K562 (cell line): Measurements from ENCODE around the gene OPA3.

ENCODE experiments used
- KAT2B ChIP-seq: IDR thresholded peaks from one replicate; pipeline ENCODE4 v1.6.1; 2012; ENCODE audit warnings: low read depth, mild to moderate bottlenecking, control low read depth, inconsistent platforms, low read length, moderate library complexity
- POLR2B ChIP-seq: fragments of 450-650 bp; IDR thresholded peaks from 2 replicates; pipeline ENCODE4 v1.6.1; 2018; ENCODE audit warnings: low read depth; ENCODE audit not compliant: partially characterized antibody
- ZFP30 ChIP-seq: fragments of 250-450 bp; sonication (Bioruptor Pico); IDR thresholded peaks from 2 replicates; pipeline ENCODE4 v1.8.0; 2022; ENCODE audit warnings: moderate library complexity, mild to moderate bottlenecking, inconsistent platforms, borderline replicate concordance
- TF ChIP-seq, protein P1 (sequence below), 3 experiments: IDR thresholded peaks in 2 of 3; conservative IDR thresholded peaks in 1 of 3; 2 replicates each; pipeline ENCODE4 v1.5.1; 2011 to 2012; ENCODE audit warnings: low read length in 3 of 3, mild to moderate bottlenecking in 3 of 3, control low read depth in 2 of 3, improper control_type of control experiment in 1 of 3, inconsistent platforms in 1 of 3, low read depth in 1 of 3, mixed read lengths in 1 of 3, moderate library complexity in 1 of 3; ENCODE audit not compliant: insufficient read depth in 2 of 3
- TF ChIP-seq, protein P2 (sequence below): sonication (generic); formaldehyde crosslinking; IDR thresholded peaks from 2 replicates; pipeline ENCODE4 v1.9.0; 2022; ENCODE audit warnings: mild to moderate bottlenecking, missing genetic modification reagents

DNA sequence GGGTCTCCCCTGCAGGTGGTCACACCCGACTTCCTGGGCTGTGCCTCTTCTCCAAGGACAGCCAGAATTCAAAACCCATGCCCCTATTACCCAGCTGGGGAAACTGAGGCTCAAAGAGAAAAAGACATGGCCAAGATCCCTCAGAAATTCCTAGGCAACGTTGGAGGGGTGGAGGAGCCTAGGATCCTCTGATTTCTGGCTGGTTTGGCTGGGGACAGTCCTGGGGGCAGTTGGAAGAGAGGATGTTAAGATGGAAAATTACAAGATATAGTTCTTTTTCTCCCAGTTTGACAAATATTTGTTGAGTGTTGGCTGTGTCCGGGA is 74.9 kb downstream of the OPA3 start:
- TF ChIP-seq, protein P1, sequence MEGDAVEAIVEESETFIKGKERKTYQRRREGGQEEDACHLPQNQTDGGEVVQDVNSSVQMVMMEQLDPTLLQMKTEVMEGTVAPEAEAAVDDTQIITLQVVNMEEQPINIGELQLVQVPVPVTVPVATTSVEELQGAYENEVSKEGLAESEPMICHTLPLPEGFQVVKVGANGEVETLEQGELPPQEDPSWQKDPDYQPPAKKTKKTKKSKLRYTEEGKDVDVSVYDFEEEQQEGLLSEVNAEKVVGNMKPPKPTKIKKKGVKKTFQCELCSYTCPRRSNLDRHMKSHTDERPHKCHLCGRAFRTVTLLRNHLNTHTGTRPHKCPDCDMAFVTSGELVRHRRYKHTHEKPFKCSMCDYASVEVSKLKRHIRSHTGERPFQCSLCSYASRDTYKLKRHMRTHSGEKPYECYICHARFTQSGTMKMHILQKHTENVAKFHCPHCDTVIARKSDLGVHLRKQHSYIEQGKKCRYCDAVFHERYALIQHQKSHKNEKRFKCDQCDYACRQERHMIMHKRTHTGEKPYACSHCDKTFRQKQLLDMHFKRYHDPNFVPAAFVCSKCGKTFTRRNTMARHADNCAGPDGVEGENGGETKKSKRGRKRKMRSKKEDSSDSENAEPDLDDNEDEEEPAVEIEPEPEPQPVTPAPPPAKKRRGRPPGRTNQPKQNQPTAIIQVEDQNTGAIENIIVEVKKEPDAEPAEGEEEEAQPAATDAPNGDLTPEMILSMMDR (IDR thresholded peaks at IDR 0.05 in 2 of 3, conservative IDR thresholded peaks at IDR 0.05 in 1 of 3; ENCODE audit: insufficient read depth in 2 of 3, low read depth in 1 of 3, low read length in 3 of 3) = no peak
- TF ChIP-seq ZFP30 (CRISPR knock-in tag) (no peak), KAT2B (no peak), POLR2B (no peak)
- TF ChIP-seq, protein P2, sequence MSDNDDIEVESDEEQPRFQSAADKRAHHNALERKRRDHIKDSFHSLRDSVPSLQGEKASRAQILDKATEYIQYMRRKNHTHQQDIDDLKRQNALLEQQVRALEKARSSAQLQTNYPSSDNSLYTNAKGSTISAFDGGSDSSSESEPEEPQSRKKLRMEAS (CRISPR knock-in tag) = no peak
